HG03457 (cell line): ENCODE measurements around the gene TMEM80.
"Not testable (repeated sequence)": the region's sequence is repeated elsewhere in the genome, so short reads cannot be mapped to it uniquely, and the experiment has no call there.

Source experiments
- ATAC-seq: cut with Tn5 transposase; IDR thresholded peaks from one replicate; pipeline ENCODE4 v1.9.1; 2021; ENCODE audit warnings: moderate number of reproducible peaks; ENCODE audit not compliant: unreplicated experiment

Gene TMEM80

DNA sequence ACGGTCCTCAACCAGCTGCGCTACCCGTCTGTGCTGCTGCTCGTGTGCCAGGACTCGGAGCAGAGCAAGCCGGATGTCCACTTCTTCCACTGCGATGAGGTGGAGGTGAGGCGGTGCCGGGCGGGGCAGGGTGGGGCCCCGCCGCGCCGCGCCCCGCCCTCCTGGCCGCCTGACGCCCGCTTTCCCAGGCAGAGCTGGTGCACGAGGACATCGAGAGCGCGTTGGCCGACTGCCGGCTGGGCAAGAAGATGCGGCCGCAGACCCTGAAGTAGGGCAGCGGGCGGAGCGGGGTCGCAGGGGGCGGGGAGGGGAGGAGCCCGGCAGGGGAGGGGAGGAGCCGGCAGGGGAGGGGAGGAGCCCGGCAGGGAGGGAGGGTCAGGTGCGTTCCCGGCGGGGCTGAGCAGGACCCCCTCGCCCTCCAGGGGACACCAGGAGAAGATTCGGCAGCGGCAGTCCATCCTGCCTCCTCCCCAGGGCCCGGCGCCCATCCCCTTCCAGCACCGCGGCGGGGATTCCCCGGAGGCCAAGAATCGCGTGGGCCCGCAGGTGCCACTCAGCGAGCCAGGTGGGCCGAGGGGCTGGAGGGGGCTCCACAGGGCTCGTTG is 25.1 kb downstream of the TMEM80 start:
- no peak for ATAC-seq

DNA sequence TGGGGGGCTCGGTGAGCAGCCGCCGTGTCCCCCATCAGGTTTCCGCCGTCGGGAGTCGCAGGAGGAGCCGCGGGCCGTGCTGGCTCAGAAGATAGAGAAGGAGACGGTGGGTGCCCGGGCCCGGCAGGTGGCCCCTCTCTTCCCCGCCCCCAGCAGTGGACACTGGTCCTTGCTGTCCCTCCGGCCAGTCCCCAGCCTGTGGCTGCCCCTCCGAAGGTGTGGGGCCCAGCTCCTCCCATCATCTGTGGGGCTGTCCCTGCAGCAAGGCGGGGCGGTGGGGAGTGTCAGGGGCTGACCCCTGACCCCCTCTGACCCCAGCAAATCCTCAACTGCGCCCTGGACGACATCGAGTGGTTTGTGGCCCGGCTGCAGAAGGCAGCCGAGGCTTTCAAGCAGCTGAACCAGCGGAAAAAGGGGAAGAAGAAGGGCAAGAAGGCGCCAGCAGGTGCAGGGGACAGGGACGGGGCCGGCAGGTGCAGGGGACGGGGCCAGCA is 25.7 kb downstream of the TMEM80 start:
- no peak for ATAC-seq

DNA sequence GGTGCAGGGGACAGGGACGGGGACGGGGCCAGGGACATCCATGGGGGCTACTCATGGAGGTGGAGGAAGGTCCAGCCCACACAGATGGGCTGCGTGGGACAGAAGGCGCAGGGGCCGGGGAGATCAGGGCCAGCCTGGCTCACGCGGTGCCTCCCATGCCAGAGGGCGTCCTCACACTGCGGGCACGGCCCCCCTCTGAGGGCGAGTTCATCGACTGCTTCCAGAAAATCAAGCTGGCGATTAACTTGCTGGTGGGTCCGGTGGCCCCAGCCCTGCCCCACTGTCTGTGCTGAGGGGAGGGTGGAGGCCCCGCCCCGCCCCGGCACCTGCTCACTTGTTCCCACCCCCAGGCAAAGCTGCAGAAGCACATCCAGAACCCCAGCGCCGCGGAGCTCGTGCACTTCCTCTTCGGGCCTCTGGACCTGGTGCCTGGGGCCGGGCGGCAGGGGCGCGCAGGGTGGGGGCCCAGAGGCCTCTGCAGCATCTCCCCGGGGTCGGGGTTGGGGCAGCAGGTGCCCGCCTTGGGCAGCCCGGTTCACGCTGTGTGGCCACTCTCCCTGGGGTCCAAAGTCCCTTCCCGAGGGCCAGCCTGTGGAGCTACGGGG is 26.2 kb downstream of the TMEM80 start:
- no peak for ATAC-seq

DNA sequence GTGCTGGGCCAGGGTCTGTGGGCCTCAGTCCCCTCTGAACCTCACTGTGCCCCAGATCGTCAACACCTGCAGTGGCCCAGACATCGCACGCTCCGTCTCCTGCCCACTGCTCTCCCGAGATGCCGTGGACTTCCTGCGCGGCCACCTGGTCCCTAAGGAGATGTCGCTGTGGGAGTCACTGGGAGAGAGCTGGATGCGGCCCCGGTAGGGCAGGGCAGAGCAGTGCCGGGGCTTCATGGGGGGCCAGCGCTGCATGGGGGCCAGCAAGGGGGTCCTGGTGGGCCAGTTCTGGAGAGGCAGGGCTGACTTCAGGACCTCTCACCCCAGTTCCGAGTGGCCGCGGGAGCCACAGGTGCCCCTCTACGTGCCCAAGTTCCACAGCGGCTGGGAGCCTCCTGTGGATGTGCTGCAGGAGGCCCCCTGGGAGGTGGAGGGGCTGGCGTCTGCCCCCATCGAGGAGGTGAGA is 26.8 kb downstream of the TMEM80 start:
- ATAC-seq, result no peak

DNA sequence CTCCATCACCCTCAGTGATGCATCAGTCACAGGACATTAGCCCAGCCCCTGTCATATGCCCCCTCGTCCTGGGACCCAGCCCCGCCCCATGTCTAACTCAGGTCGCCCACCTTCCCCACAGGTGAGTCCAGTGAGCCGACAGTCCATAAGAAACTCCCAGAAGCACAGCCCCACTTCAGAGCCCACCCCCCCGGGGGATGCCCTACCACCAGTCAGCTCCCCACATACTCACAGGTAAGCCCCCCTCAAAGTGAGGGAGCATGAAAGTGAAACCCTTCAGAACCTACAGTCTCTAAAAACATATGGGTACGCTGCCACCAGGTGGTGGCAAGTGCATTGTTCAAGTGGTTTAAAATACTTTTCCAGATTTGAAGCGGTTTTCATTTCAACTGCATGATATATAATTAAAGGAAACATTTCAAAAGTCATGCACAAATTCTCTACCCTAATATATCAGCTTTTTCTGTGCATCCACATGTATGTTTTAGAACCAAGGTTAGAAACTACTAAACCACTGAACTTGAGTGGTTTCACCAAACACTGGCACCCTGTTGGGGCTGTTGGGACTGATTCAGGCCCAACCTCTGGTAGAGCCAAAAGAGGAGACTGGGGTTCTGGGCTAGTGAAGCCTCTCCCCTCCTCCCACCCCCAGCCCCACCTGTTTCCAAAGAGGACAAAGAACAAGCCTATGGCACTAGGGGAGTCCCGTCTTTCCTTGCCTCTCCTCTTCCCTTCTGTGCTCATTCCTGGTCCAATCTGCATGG is 27.7 kb downstream of the TMEM80 start:
- ATAC-seq, result no peak

DNA sequence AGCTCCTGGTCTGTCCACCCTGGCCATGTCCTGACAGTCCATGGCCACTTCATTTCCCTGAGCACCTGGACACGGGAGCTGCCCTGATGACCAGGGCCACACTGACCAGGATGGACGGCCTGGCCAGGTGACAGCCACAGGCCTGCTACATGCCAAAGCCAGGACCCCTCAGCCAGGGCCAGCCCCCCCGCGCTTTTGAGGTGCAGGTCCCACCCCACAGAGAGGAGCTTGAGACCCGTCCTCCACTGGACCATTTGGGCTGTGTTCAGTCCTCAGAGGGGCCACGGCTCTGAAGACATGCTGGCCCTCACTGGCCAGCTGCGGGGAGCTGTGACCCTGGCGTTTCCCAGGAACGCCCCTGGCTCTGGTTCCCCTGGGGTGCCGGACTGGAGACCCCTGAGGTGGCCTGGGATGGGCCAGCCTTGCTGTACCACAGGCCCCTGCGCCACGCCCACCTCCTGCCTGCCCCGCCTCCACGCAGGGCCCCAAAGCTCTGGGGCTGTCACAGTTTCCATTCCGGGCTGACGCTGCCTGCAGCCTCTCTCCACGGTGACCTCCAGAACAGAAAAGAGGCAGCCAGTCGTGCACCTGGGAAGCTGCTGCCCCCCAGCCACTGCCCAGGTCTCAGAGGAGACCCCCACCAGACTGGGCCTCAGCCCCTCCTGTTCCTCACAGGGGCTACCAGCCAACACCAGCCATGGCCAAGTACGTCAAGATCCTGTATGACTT is 28.6 kb downstream of the TMEM80 start:
- no peak for ATAC-seq

DNA sequence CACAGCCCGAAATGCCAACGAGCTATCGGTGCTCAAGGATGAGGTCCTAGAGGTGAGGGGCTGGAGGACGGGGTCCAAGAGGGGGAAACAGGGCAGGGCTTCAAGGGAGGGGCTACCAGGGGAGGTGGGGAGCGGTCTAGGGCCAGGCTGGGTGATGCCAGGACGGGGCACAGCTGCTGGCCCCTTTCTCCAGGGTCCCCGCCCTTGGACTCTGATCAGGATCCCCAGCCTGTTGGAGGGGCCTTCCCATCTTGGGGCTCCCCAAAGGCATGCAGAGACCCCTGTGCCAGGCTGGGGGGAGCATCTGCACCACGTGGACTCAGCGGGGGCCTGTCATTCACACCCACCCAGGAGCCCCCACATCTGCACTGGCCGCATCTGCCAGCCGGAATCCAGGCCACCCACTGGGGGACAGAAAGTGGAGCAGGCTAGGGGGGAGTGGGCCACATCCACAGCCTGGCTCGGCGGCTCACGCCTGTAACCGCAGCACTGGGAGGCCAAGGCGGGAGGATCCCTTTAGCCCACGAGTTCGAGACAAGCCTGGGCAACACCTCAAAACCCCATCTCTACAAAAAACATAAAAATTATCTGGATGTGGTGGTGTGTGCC is 29.3 kb downstream of the TMEM80 start:
- ATAC-seq, result no peak

DNA sequence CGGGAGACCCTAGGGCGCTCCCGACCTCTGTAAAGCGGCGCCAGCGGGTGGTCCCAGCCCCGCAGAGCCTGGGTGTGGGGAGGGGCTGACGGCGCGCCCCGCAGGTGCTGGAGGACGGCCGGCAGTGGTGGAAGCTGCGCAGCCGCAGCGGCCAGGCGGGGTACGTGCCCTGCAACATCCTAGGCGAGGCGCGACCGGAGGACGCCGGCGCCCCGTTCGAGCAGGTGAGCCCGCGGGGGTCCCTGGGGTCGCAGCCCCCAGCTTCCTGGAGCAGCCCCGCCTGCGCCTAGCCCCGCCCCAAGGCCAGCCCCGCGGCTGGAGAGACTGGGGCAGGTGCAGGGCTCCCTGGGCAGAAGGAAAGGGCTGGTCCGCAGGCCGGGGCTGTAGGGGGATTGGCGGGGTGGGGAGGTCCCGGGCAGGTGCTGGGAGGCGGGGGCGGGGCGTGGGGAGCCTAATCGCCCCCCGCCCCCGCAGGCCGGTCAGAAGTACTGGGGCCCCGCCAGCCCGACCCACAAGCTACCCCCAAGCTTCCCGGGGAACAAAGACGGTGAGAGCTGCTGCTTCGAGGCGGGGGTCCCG is 30.1 kb downstream of the TMEM80 start:
- ATAC-seq, result no peak

DNA sequence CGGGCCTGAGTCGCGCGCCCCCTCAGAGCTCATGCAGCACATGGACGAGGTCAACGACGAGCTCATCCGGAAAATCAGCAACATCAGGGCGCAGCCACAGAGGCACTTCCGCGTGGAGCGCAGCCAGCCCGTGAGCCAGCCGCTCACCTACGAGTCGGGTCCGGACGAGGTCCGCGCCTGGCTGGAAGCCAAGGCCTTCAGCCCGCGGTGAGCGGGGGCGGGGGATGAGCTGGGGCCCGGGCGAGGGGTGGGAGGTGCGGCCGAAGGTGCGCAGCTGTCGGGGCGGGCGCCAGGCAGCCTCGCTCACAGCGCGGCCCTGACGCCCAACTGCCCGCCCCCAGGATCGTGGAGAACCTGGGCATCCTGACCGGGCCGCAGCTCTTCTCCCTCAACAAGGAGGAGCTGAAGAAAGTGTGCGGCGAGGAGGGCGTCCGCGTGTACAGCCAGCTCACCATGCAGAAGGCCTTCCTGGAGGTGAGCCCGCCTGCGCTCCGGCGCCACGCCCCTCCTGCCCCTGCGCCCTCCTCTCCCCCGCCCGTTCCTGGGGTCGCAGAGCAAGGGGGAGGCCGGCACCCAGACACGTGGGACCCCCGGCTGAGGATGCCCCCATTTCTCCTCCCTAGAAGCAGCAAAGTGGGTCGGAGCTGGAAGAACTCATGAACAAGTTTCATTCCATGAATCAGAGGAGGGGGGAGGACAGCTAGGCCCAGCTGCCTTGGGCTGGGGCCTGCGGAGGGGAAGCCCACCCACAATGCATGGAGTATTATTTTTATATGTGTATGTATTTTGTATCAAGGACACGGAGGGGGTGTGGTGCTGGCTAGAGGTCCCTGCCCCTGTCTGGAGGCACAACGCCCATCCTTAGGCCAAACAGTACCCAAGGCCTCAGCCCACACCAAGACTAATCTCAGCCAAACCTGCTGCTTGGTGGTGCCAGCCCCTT is 30.9 kb downstream of the TMEM80 start:
- ATAC-seq, result no peak

DNA sequence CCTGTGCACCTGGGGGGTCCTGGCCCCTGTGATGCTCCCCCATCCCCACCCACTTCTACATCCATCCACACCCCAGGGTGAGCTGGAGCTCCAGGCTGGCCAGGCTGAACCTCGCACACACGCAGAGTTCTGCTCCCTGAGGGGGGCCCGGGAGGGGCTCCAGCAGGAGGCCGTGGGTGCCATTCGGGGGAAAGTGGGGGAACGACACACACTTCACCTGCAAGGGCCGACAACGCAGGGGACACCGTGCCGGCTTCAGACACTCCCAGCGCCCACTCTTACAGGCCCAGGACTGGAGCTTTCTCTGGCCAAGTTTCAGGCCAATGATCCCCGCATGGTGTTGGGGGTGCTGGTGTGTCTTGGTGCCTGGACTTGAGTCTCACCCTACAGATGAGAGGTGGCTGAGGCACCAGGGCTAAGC is 31.7 kb downstream of the TMEM80 start:
- no peak for ATAC-seq

DNA sequence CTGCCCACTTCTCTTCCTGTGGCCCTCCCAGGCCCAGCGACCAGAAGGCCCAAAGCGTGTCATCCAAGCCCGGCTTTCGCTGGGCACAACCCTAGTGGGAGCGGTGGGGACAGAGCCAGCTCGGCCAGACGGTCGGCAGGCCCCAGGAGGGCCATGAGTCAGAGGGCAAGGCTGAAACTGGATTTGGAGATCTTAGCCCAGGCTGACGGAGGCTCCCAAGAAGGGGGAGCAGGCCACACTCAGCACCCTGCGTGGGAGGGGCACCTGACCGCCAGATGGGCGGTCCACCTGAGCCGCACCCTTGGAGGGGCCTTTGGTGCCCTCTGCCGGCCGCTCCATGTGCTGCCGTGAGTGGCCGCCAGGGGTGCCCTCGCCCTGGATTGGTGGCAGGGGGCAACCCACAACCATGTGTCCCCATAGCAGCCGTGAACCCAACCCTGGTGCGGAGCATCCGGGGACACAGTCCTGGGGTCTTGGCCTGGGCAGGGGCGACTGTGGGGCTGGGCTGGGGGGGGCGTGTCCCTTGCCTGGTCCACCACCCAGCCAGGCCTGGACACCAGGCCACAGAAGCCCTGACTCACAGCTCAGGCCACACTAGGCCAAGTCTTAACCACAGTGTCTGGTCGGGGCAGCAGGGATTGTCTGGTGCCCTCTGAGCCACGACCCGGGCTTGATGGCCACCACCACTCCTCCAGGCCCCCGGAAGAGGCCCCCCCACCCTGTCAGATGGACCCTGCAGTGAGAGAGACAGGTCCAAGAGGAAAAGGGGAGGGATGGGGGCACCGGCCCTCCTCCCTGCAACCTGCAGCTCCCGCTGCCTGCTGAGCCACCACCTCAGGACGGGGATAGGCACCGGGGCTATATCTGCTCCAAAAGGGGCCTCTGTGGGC is 32.5 kb downstream of the TMEM80 start:
- no peak for ATAC-seq

DNA sequence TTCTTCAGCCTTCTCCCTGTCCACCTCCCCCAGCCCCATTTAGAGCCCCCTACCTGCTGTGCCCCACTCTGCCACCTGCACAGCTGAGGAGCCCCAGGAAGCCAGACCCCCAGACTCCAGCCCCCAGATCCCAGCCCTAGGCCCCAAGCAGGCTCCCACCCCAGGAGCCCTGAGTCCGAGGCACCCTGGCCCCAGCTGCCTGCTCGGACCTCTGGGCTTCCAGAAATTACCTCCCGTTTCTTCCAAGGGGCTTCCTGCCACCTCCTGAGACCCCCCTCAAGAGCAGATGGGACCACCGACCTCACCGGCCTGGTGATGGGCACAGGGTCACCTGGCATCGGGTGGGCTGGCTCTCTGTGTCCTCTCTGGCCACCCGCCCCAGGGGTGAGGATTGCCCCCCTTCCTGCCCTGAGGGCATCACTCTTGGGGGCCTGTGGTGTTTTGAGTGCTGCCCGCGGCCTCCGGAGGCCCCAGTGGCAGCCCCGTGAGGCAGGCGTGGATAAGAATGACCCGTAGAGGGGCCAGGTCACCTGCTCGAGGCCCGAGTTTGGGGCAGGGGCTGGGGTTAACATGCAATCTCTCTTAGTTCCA is 33.4 kb downstream of the TMEM80 start:
- no peak for ATAC-seq

DNA sequence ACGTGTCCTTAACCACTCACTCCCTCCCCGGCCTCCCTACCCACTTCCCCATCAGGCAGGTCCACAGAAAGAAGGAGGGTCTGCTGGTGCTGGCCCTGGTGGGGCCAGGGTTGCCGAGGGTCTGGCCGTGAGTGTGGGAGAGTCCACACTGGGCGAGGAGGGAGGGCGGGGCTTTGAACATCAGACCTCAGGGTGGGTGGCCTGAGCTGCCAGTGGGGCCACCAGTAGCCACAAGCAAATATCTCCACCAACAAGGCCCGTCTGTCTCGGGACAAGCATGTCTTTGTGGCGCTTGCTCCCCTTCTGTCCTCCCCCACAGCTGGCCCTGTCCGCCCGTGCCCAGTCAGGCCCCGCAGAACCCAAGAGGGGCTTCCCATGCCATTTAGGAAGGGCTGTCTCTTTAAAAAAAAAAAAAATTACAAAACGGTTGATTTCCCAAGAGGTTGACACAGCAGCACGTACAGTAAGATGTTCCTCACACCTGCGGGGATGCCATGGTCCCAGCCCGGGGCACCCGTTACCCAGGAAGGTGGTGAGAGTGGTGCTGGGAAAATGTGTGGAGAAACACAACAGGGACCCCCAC is 34.0 kb downstream of the TMEM80 start:
- ATAC-seq, result no peak

DNA sequence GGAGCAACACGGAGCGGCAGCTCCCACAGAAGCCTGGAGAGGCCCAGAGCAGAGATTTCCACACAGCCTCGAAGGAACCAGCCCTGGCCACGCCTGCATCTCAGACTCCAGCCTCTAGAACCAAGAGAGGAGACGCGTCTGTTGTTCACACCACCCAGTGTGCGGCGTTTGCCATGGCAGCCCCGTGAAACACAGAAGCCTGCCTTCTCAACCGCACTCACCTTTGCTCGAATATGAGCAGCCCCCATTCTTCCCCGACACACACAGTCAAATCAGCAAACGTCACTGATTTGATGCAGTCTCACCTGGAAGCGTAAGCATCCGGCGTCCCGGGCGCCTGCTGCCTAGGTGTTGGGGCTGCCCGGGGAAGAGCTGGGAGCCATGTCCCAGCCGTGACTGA is 37.5 kb downstream of the TMEM80 start:
- no peak for ATAC-seq

DNA sequence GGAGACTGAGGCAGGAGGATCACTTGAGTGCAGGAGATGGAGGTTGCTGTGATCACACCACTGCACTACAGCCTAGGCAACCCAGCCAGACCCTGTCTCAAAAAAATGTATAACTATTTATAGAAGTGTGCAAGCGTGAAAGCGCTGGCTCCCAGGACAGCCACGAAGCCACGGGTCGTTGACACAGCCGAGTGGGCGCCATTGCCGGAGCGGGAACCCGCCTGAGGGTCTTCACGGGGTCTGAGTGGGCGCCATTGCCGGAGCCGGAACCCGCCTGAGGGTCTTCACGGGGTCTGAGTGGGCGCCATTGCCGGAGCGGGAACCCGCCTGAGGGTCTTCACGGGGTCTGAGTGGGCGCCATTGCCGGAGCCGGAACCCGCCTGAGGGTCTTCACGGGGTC is 38.9 kb downstream of the TMEM80 start:
- ATAC-seq, result not testable (repeated sequence)

DNA sequence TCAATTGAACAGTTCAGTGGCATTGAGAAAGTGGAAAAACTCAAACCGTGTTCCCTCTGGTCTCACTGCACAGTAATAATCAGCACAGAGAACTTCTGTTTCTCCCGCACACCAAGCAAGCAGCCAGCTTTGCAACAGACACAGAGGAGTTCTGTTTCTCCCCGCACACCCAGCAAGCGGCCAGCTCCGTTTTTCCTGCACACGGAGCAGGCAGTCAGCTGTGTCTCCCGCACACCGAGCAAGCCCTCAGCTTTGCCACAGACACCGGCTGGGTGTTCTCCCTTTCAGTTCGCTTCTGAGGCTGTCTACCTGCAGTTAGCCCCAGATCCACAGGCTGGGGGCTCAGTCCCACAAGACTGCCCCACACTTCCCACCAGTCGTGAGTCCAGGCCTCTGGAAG is 41.8 kb downstream of the TMEM80 start:
- no peak for ATAC-seq

DNA sequence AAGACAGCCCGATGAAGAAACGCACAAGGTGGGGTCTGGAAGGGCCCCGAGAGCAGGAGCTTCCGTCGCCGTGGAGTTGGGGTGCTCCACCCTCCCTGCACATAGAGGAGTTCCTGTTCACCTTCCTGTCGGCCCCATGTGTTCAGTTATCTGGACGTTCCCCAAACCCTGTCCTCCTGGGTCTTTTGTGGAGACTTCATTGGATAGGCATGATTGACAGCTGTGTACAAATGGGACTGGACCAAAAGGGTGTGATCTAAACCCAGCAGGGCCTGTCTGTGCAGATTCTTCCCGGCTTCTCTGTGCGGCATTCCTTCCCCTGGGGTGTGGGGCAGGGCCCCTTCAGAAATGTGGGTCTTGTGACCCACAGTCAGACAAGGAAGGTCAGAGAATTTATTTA is 42.3 kb downstream of the TMEM80 start:
- not testable (repeated sequence) for ATAC-seq

DNA sequence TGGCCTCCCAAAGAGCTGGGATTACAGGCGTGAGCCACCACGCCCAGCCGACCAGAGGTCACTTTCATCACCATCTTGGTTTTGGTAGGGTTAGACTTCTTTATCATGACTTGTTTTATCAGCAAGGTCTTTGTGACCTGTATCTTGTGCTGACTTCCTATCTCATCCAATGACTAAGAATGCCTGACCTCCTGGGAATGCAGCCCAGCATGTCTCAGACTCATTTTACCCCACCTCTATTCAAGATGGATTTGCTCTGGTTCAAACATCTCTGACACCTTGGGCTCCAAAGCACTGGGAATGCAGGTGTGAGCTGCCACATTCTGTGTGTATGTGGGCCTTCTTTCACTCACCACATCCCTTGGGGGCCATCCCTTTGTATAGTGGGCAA is 46.5 kb downstream of the TMEM80 start:
- ATAC-seq, result no peak
